Activated T-helper 1 cell treated with anti-CD3 and anti-CD28 coated beads, Interleukin-12 subunit alpha, Interleukin-12 subunit beta, Interleukin-2, Interleukin-4 antibody, amounts not matched to agents 30 ng/mL and 10 ng/mL and 1 ng/mL, durations not matched to agents 14 hours and 24 hours and 36 hours (primary cell): ENCODE data around the gene GCAT. TPM values are rescaled to one million over a fixed set of nuclear protein-coding genes. Genes with fewer than 3 reads are reported as not detected.

Source experiments
- DNase-seq: peaks from one replicate; pipeline ENCODE4 v3.0.0; 2021; ENCODE audit warnings: low spot score
- H3K27ac Mint-ChIP-seq: one replicate; pipeline ENCODE4 v1.8.0; 2021; ENCODE audit warnings: mild to moderate bottlenecking, mixed read lengths
- H3K27me3 Mint-ChIP-seq: one replicate; pipeline ENCODE4 v1.8.0; 2022; ENCODE audit warnings: mild to moderate bottlenecking, moderate library complexity, mixed read lengths; ENCODE audit not compliant: insufficient read depth
- H3K36me3 Mint-ChIP-seq: one replicate; pipeline ENCODE4 v1.8.0; 2021; ENCODE audit warnings: low read depth, mixed read lengths
- H3K4me1 Mint-ChIP-seq: one replicate; pipeline ENCODE4 v1.8.0; 2021; ENCODE audit warnings: low read depth, mixed read lengths
- H3K4me3 Mint-ChIP-seq: one replicate; pipeline ENCODE4 v1.8.0; 2021; ENCODE audit warnings: mild to moderate bottlenecking, moderate library complexity, mixed read lengths
- H3K9me3 Mint-ChIP-seq: one replicate; pipeline ENCODE4 v1.8.0; 2021; ENCODE audit warnings: mixed read lengths
- intact Hi-C: fragments of 100-400 bp; cut with micrococcal nuclease; formaldehyde crosslinking; loops from one replicate; pipeline ENCODE4 v1.15.1; 2024
- total RNA-seq: library from RNA; stranded (reverse); gene quantifications from 2 replicates; pipeline ENCODE4 v1.2.3, GENCODE V29; 2022

The GCAT gene
- total RNA-seq, 1 donor from 2014 or later: 28.9 TPM

DNA sequence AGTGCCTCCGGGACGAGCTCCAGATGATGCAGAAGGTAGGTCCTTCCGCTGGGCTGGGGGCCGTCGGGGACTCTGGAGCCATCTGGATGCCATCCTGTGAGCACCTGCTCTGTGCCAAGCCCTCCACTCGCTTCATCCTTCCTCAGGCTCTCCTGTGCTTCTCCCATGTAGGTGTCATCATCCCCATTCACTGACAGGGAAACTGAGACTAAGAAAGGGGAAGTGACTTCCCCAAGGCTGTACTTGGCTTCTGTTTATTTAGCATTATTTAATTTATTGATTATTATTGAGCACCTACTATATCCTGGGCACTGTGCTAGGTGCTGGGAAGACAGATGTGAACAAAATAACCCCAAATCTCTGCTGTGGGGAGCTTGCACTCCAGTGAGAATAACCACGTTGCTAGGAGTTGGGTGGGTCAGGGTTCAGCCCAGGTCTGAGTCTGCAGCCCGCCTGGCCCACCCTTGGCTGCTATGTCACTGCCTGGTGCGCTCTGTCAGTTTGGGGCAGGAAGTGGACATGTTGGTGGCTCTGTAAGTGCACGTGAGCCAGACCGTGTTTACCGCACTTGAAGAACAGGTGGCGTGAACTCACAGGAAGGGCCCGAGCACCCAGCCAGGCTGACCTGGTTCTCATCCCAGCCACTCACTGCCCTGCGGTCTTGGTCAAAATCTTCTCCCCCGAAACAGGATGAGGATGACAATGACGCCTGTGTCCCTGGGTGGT lies 35.9 kb upstream of the GCAT start:
- H3K27ac Mint-ChIP-seq: no peak overlapping the region
- H3K9me3 Mint-ChIP-seq: no peaks in the 10 kb centered on the region
- peaks cover 7% of the 10 kb centered on the region for H3K36me3 Mint-ChIP-seq
- no peak for DNase-seq
- intact Hi-C loops: no loop called here
- H3K27me3 Mint-ChIP-seq: no peaks in the 10 kb centered on the region
- no peak overlapping the region for H3K4me3 Mint-ChIP-seq
- H3K4me1 Mint-ChIP-seq: no peaks in the 10 kb centered on the region

DNA sequence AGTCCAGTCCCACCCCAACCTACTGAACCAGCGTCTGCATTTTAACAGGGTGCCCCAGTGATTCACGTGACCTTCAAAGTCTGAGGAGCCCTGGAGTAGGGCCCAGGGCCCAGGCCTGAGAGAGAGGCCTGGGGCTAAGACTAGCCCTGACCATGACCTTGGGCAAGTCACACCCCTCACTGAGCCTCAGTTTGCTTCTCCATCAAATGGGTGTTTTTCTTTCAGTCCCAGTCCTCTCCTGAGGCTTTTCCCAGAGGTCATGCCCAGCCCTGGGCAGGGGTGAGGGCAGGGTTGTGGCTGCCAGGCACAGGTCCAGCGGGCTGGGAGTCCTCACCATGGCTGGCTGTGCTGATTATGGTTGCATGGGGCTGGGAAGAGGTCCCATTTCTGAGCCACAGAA lies 33.0 kb upstream of the GCAT start:
- H3K27me3 Mint-ChIP-seq: no peaks in the 10 kb centered on the region
- H3K27ac Mint-ChIP-seq: no peak overlapping the region
- intact Hi-C loops: no loop called here
- no peak for DNase-seq
- H3K9me3 Mint-ChIP-seq: no peaks in the 10 kb centered on the region
- peaks cover 7% of the 10 kb centered on the region for H3K36me3 Mint-ChIP-seq
- H3K4me1 Mint-ChIP-seq: no peaks in the 10 kb centered on the region
- no peak overlapping the region for H3K4me3 Mint-ChIP-seq

DNA sequence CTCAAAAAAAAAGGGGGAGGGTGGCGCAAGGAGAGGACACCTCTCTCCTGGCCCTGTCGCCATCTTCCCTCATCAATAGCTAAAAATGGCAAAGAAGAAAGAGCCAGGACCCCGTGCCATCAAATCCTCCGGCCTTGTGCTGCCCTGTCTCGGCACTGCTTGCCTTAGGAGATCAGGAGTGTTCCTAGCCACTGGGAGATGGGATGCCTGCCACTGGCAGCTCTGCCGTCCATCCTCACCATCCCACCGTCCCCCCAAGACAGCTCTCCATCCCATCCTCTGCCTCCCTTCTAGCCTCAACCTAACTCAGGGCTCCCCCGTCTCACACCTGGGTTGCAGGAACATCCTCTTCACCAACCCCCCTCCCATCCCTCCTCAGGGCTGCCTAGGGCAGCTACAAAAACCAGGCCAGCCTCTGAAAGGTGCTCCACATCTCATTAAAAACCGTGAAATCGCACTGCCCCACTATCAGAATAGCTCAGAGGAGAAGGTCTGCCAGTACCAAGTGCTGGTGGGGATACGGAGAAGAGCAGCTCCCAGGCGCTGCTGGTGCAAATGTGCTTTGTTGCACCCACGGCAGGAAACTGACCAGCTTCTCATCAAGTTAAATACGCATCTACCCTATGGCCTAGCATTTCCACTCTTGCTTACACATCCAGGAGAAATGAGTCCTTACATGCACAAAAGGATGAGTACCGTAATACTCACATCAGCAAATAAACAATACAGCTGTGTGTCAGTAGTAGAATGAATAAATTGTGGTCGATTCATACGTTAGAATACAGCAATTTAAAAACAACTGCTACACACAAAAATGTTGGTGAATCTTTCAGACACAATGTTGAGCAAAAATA lies 31.7 kb upstream of the GCAT start:
- DNase-seq: no peak
- Mint-ChIP-seq H3K4me3 (no peak overlapping the region), H3K27ac (no peak overlapping the region), H3K4me1 (no peaks in the 10 kb centered on the region), H3K36me3 (peaks cover 7% of the 10 kb centered on the region), H3K9me3 (no peaks in the 10 kb centered on the region), H3K27me3 (no peaks in the 10 kb centered on the region)
- intact Hi-C loops: no loop called here

DNA sequence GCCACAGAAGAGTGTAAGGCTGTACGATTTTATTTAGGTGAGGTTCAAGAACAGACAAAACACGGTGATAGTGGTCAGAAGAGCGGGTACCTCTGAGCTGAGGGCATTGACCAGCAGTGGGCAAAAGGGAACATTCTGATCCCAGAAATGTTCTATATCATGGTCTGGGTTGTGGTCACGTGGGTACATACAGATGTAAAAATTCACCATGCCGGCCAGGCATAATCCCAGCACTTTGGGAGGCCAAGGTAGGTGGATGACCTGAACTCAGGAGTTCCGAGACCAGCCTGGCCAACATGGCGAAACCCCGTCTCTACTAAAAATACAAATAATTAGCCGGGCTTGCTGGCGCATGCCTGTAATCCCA lies 31.1 kb upstream of the GCAT start:
- Mint-ChIP-seq H3K27me3 (no peaks in the 10 kb centered on the region), H3K27ac (no peak overlapping the region), H3K4me1 (no peaks in the 10 kb centered on the region), H3K4me3 (no peak overlapping the region), H3K9me3 (no peaks in the 10 kb centered on the region), H3K36me3 (peaks cover 7% of the 10 kb centered on the region)
- intact Hi-C loops: no loop called here
- DNase-seq: no peak

DNA sequence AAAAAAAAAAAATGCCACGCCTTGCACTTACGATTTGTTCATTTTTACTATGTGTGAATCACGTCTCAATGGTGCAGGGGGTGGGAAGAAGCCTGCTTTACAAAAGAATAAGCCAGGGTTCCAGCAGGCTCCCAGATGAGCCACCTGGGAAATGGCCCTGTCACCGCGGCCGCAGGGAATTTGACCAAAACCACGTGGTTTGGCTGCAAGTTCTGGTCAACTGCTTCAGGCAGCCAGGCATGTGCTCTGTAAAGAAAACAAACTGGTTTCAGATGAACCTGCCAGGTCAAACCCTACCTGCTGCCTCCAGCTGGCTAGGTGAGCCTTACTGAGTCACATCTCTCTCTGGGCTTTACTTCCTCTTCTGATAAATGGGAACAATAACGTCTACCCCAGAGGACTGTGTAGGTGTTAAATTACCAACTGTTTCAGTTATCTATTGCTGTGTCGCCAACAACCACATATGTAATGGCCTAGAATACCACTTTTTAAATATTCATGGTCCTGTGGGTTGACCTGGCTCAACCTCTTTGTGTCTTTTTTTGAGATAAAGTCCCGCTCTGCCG lies 30.5 kb upstream of the GCAT start:
- Mint-ChIP-seq H3K4me3 (no peak overlapping the region), H3K9me3 (no peaks in the 10 kb centered on the region), H3K27me3 (no peaks in the 10 kb centered on the region), H3K4me1 (no peaks in the 10 kb centered on the region), H3K27ac (no peak overlapping the region), H3K36me3 (peaks cover 7% of the 10 kb centered on the region)
- intact Hi-C loops: no loop called here
- no peak for DNase-seq

DNA sequence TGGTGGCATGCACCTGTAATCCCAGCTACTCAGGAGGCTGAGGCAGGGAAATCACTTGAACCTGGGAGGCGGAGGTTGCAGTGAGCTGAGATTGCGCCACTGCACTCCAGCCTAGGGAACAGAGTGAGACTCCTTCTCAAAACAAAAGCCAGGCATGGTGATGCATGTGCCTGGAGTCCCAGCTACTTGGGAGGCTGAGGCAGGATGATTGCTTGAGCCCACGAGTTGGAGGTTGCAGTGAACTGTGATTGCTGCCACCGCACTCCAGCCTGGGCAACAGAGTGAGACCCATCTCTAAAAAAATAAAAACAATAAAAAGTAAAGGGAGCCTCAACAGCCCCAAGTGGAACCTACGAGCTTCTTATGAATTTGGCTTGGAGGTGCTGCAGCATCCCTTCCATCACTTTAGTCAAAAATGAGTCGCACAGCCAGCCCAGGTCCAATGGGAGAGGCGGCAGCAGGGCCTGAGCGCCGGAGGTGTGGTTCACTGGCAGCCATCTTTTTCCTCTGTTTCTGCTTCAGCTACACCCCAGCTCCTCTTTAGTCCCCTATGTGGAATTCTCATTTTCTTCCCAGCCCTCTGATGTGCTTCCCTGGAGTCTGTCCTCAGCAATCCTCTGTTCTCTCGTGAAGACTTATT lies 29.2 kb upstream of the GCAT start:
- intact Hi-C loops: no loop called here
- H3K27me3 Mint-ChIP-seq: no peaks in the 10 kb centered on the region
- DNase-seq: no peak
- no peak overlapping the region for H3K27ac Mint-ChIP-seq
- no peaks in the 10 kb centered on the region for H3K9me3 Mint-ChIP-seq
- H3K36me3 Mint-ChIP-seq: peaks cover 2% of the 10 kb centered on the region
- H3K4me1 Mint-ChIP-seq: no peaks in the 10 kb centered on the region
- H3K4me3 Mint-ChIP-seq: no peak overlapping the region

DNA sequence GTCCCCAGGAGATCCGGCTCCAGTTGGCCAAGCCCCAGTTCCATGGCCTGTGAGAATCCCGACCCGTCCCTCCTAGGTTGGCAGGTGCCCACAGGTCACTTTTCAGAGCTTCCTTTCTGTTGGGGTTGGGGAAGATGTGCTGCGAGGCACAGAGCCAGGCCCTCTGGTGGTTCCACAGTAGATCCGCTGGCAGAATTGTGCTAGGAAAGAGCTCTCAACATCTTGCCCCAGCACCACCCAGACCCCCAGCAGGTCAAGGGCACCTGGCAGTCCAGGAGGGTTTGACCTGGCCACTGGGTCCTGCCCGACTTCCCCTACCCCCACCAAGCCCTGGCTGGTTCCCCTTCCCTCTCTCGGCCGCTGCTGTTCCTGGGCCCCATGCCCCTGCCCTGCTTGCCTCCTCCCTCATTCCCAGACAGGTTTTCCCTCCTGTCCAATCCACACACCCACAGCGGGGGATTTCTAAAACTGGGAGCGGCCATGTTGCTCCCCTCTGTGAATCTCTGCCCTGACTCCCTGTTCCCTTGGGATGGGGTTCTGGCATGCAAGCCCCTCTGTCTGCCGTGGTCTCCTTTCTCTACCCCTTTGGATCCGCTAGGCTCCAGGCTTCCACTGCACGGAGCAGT lies 26.2 kb upstream of the GCAT start:
- intact Hi-C loops: no loop called here
- Mint-ChIP-seq H3K27ac (no peak overlapping the region), H3K9me3 (no peaks in the 10 kb centered on the region), H3K36me3 (no peaks in the 10 kb centered on the region), H3K4me1 (no peaks in the 10 kb centered on the region), H3K27me3 (peaks cover 2% of the 10 kb centered on the region), H3K4me3 (no peak overlapping the region)
- DNase-seq: no peak

DNA sequence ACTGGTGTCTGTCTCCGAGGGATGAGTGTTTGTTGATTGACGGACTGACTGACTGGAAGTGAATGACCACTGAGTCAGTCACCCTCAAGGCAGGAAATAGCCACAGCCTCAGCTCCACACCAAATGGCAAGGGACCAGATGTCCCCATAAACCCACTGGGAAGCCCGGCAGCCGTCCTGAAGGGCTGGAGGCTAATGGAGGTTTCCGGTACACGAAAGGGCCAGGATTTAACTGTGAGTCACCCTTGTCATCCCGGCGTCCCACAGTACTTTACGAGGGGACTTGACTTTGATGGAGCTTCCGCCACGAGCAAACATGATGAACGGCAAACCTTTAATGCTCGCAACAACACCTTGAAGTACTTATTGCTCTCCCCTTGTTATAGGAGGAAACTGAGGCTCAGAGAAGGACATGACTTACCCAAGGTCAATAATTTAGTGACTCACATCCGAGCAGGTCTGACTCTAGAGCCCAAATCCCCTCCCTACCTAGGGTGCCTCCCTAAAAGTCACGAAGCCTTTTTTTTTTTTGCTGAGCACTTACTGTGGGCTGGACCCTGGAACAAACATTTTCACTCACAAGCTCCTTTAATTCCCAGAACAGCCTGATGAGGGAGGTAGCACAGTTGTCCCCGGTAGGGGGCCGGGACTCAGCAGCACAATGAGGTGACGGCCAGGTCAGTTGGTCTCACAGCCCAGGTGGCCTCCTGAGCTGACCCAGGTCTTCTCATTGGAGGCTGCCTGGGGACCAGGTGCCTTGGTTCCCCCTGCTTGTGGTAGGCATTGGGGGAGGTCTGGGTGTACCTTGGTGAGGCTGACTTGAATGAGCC lies 25.2 kb upstream of the GCAT start:
- Mint-ChIP-seq H3K27ac (no peak overlapping the region), H3K9me3 (no peaks in the 10 kb centered on the region), H3K27me3 (peaks cover 2% of the 10 kb centered on the region), H3K36me3 (no peaks in the 10 kb centered on the region), H3K4me1 (no peaks in the 10 kb centered on the region), H3K4me3 (no peak overlapping the region)
- DNase-seq: no peak
- intact Hi-C loops: no loop called here

DNA sequence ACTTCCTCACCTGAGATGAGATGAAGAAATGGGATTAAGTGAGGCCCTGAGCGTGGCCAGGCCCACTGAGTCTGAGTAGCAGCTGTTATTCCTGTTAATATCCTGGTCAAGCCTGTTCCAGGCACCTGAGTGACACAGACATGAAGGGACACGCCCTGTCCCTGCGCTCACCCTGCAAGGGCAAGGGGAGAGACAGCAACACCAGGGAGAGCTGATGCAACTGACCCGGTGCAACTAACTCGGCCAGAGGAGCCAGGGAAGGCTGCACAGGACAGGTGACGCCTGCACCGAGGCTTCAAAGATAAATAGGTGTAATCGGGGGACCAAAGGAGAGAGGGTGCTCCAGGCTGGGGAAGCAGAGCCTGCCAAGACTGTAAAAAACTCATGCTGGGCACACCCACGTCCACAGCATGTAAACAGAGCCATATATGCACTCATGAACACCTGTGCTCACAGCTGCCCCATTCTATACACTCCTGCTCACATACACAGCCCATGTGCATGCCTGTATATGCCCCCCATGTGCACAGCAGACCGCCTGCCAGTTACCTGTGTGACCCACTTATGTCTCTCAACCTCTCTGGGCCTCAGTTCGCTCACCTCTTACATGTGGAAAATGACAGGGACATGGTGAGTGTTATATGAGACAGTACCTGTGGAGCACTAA lies 22.8 kb upstream of the GCAT start:
- no peaks in the 10 kb centered on the region for H3K4me1 Mint-ChIP-seq
- no peak for DNase-seq
- no peaks in the 10 kb centered on the region for H3K36me3 Mint-ChIP-seq
- H3K9me3 Mint-ChIP-seq: no peaks in the 10 kb centered on the region
- no peak overlapping the region for H3K4me3 Mint-ChIP-seq
- intact Hi-C loops: no loop called here
- H3K27ac Mint-ChIP-seq: no peak overlapping the region
- peaks cover 2% of the 10 kb centered on the region for H3K27me3 Mint-ChIP-seq

DNA sequence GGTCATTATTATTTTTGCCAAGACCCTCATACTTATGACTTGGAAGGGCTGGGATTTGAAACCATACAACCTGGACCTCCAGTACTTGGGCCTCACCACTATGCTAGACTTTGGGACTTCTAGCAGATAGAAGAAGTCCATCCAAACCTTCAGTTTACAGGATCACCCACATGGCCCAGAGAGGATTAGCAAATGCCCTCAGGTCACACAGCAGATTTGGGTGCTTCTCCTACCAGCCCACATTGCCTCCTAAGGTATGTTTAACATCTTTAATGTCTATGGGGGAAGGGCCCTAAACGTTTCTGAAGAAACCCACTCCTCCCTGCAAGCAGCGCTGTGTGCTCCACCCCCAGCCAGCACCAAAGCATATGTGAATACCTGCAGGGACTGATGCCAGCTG lies 17.5 kb upstream of the GCAT start:
- Mint-ChIP-seq H3K36me3 (no peaks in the 10 kb centered on the region), H3K27me3 (peaks cover 6% of the 10 kb centered on the region), H3K4me1 (no peaks in the 10 kb centered on the region), H3K4me3 (no peak overlapping the region), H3K27ac (no peak overlapping the region), H3K9me3 (no peaks in the 10 kb centered on the region)
- DNase-seq: no peak
- intact Hi-C loops: no loop called here

DNA sequence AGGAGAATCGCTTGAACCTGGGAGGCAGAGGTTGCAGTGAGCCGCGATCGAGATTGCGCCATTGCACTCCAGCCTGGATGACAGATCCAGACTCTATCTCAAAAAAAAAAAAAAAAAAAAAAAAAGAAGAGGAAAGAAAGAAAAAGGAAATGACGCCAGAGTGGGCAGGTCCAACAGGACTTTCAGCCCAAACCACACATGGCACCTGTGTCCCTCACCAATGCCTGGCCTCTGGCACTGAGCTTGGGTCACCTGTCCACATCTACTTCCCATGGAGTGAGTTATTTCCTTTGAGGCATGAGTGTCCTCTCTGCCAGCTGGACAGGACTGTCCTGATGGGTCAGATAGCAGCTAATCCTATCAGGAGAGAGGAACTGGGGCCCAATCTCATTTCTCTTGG lies 15.2 kb upstream of the GCAT start:
- H3K27ac Mint-ChIP-seq: no peak overlapping the region
- H3K9me3 Mint-ChIP-seq: no peaks in the 10 kb centered on the region
- H3K4me3 Mint-ChIP-seq: no peak overlapping the region
- intact Hi-C loops: no loop called here
- no peaks in the 10 kb centered on the region for H3K36me3 Mint-ChIP-seq
- no peak for DNase-seq
- no peaks in the 10 kb centered on the region for H3K4me1 Mint-ChIP-seq
- H3K27me3 Mint-ChIP-seq: peaks cover 7% of the 10 kb centered on the region

DNA sequence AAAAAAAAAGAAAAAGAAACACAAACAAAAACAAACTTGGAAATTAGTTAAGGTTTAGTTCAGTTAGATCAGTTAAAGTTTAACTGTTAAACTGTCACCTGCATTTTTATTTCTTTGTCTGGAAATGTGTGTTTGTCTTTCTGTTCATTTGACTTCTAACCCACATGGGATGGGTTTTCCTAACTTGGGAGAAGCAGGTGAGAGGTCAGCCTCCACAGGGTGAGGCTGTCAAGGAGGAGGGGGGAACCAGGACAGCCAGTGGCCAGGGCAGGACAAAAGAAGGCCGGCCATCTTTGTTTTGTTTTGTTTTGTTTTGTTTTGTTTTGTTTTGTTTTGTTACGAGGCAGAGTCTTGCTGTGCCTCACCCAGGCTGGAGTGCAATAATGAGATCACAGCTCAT lies 13.4 kb upstream of the GCAT start:
- no peaks in the 10 kb centered on the region for H3K36me3 Mint-ChIP-seq
- H3K4me1 Mint-ChIP-seq: no peaks in the 10 kb centered on the region
- H3K27ac Mint-ChIP-seq: no peak overlapping the region
- peaks cover 14% of the 10 kb centered on the region for H3K27me3 Mint-ChIP-seq
- H3K4me3 Mint-ChIP-seq: no peak overlapping the region
- intact Hi-C loops: no loop called here
- H3K9me3 Mint-ChIP-seq: no peaks in the 10 kb centered on the region
- no peak for DNase-seq
